Muscle of arm (tissue), 12 donors: Measurements from ENCODE around the gene TOPORS. TPM values are rescaled to one million over a fixed set of nuclear protein-coding genes. Genes with fewer than 3 reads are reported as not detected.

Experiments
- DNase-seq: peaks from one replicate; pipeline ENCODE4 v3.0.0-alpha.2; 2013
- polyA plus RNA-seq, 12 donors: library from polyadenylated mRNA; unstranded; fragments of 120-200 nt; gene quantifications; one replicate each; pipeline ENCODE4 v1.2.1, GENCODE V29; 2013; ENCODE audit not compliant: insufficient read length in 12 of 12

The TOPORS gene
- polyA plus RNA-seq, 12 donors: 17.4 to 28.3 (median 21.2) TPM; not detected in 1

GRCh38 chr9:32518276-32518675, 34.1 kb downstream of the TOPORS start:
- no peak for DNase-seq

GRCh38 chr9:32516241-32516640, 36.1 kb downstream of the TOPORS start:
- no peak for DNase-seq

- DNase-seq: no peak
These were observed 43.7 kb downstream of the TOPORS start for GRCh38 chr9:32508728-32509127.

- DNase-seq: no peak
These were observed 49.4 kb downstream of the TOPORS start for GRCh38 chr9:32503008-32503407.

GRCh38 chr9:32502464-32502863, 49.9 kb downstream of the TOPORS start:
- DNase-seq: no peak

GRCh38 chr9:32501868-32502267, 50.5 kb downstream of the TOPORS start:
- no peak for DNase-seq

- DNase-seq: no peak
These were observed 51.6 kb downstream of the TOPORS start for GRCh38 chr9:32500768-32501167.

GRCh38 chr9:32497921-32498320, 54.5 kb downstream of the TOPORS start:
- DNase-seq: no peak

- no peak for DNase-seq
These were observed 61.8 kb downstream of the TOPORS start for GRCh38 chr9:32490601-32491000.

Other genes with a start within 250 kb of the TOPORS start
- gene ACO1, start 167.9 kb downstream of the TOPORS start, polyA plus RNA-seq: 10 to 100 TPM in 11 of 12 donors, not detected in 1; 14.2 to 31.0 (median 26.7) TPM
- gene RIGI, start 26.4 kb downstream of the TOPORS start, polyA plus RNA-seq: 10 to 100 TPM in 1 of 12 donors, 1 to 10 TPM in 10, not detected in 1; 3.3 to 10.5 (median 7.4) TPM
- 10 to 100 TPM in 7 of 12 donors, 1 to 10 TPM in 4, not detected in 1; 8.4 to 13.4 (median 10.6) TPM for gene SMIM27, start 259 bp downstream of the TOPORS start, polyA plus RNA-seq
- 10 to 100 TPM in 11 of 12 donors, not detected in 1; 26.9 to 67.7 (median 64.7) TPM for gene NDUFB6, start 20.6 kb upstream of the TOPORS start, polyA plus RNA-seq
- under 1 TPM in 7 of 12 donors, not detected in 5; 0.03 to 0.08 (median 0.05) TPM for gene TAF1L, start 83.1 kb upstream of the TOPORS start, polyA plus RNA-seq
- gene TMEM215, start 231.0 kb upstream of the TOPORS start, polyA plus RNA-seq: 1 to 10 TPM in 5 of 12 donors, under 1 TPM in 5, not detected in 2; 0.48 to 2.5 (median 1.0) TPM